D721Med (cell line): ENCODE measurements around the gene ALDH1A2.

ENCODE experiments used
- DNase-seq: peaks from one replicate; pipeline ENCODE4 v3.0.0; 2011; ENCODE audit warnings: low spot score; ENCODE audit not compliant: insufficient read length
- FAIRE-seq: peaks from 2 replicates; lab custom pipeline; 2011; peaks lifted over from hg19 to GRCh38; lab: Jason Lieb, UNC
- CTCF ChIP-seq: IDR thresholded peaks from 2 replicates; pipeline ENCODE4 v1.5.1; 2012; ENCODE audit warnings: mild to moderate bottlenecking, control low read depth; ENCODE audit not compliant: insufficient read depth; ENCODE audit errors: missing control alignments

ALDH1A2 gene

DNA sequence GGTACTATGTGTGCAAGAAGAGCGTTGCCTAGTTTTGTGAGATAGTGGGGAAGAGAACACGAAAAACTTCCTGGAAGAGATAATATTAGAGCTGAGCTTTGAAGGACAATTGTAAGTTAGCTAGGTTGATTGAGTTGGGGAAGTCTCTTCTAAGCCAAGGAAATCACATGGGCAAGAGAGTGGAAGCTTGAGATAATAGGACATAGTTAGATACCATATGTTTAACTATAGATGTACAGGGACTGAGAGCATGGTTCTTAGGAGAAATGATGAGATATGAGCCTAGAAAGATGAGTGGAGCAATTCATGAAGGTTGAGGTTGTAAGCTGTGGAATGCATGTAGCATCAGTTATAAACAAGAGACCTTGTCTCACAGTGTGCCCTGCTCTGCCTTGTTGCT lies 42.6 kb upstream of the ALDH1A2 start:
- TF ChIP-seq CTCF = no peak
- DNase-seq (no peak), FAIRE-seq (no peak)

DNA sequence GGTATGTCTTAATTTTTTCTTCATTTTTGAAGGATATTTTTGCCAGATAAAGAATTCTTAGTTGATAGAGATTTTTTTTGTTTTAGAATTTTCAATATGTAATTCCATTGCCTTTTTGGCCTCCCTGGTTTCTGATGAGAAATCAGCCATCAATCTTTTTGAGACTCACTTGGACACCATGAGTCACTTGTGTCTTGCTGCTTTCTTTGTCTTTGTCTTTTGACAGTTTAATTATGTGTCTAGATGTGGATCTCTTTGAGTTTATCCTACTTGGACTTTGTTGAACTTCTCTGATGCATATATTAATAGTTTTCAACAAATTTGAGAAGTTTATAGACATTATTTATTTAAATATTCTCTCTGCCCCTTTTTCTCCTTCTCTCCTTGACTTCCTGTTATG lies 38.0 kb upstream of the ALDH1A2 start:
- no peak for TF ChIP-seq CTCF
- DNase-seq = no peak
- no peak for FAIRE-seq

- TF ChIP-seq CTCF = no peak
- DNase-seq = no peak
- FAIRE-seq = no peak
These were observed 31.1 kb upstream of the ALDH1A2 start for GRCh38 chr15:58096529-58097084.

DNA sequence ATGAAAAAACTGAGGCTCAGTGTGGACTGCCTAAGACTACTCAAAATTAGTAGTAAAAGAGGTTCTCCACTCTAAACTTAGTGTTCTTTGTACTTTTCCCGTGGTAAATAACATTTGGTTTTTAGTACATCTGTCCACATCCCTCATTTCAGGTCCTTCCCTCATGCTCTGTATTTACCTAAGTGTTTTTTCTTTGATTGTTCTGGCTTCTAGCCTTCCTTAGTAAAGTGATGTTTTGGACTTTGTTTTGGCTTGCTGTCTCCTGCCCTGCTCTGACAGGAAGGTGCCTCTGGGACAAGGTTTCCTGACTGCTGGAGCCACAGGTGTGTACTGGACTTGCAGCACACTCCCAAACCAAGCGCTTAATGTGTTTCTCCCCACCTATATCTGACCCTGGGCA lies 29.9 kb upstream of the ALDH1A2 start:
- no peak for TF ChIP-seq CTCF
- no peak for DNase-seq
- FAIRE-seq = no peak

- no peak for FAIRE-seq
- DNase-seq = no peak
- TF ChIP-seq CTCF = no peak
These were observed 22.4 kb upstream of the ALDH1A2 start for GRCh38 chr15:58087871-58088270.

DNA sequence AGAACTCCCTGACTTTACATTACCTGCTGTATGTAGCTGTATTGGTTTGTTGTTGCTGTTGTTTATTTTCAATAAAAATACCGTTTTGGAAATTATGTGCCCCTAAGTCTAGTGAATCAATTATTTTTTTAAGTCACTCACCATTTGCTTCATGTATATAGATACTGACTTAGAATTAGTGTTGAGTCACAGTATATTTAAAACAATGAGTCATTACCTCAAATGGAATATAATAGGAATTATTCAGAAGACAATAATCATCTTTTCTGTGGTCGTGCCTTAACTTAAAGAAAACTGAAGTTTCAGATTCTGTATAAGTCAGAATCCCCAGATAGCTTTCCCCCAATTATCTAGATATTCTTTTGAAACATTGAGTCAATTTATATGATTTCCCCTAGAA lies 21.0 kb upstream of the ALDH1A2 start:
- TF ChIP-seq CTCF = no peak
- no peak for DNase-seq
- no peak for FAIRE-seq

DNA sequence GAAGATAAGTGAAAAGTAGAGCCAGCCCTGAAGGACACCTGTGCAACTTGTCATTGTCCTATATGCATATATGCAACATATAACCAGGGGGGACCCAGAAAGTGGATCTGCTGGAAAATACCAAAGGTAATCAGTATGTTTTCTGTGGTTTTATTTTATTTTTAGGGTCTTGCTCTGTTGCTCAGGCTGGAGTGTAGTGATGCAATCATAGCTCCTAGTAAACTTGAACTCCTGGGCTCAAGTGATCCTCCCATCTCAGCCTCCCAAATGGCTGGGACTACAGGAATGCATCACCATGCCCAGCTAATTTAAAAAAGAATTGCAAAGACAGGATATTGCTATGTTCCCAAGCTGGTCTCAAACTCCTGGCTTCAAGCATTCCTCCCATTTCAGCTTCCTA lies 18.0 kb upstream of the ALDH1A2 start:
- no peak for FAIRE-seq
- no peak for DNase-seq
- TF ChIP-seq CTCF = no peak
